8988T (cell line): ENCODE results near the gene IFFO2.

Source experiments
- DNase-seq: peaks from one replicate; pipeline ENCODE4 v3.0.0; 2011

IFFO2 gene

GRCh38 chr1:18934205-18935000, 22.1 kb downstream of the IFFO2 start:
- no peak for DNase-seq

GRCh38 chr1:18932879-18933278, 23.6 kb downstream of the IFFO2 start:
- DNase-seq, result no peak

- no peak for DNase-seq
Observed at GRCh38 chr1:18932387-18932786, 24.1 kb downstream of the IFFO2 start.

- no peak for DNase-seq
Observed at GRCh38 chr1:18931730-18932129, 24.7 kb downstream of the IFFO2 start.

- DNase-seq, result no peak
Observed at GRCh38 chr1:18929686-18930085, 26.8 kb downstream of the IFFO2 start.

GRCh38 chr1:18928985-18929384, 27.5 kb downstream of the IFFO2 start:
- no peak for DNase-seq

- no peak for DNase-seq
Observed at GRCh38 chr1:18928406-18928805, 28.1 kb downstream of the IFFO2 start.

- DNase-seq, result no peak
Observed at GRCh38 chr1:18927654-18928272, 28.7 kb downstream of the IFFO2 start.

- no peak for DNase-seq
Observed at GRCh38 chr1:18927082-18927653, 29.3 kb downstream of the IFFO2 start.

- DNase-seq, result peak; percentile 92
Observed at GRCh38 chr1:18926315-18927081, 30.0 kb downstream of the IFFO2 start.

GRCh38 chr1:18925279-18925678, 31.2 kb downstream of the IFFO2 start:
- DNase-seq, result no peak

- DNase-seq, result no peak
Observed at GRCh38 chr1:18924221-18924691, 32.2 kb downstream of the IFFO2 start.

GRCh38 chr1:18923756-18924211, 32.7 kb downstream of the IFFO2 start:
- DNase-seq, result no peak

GRCh38 chr1:18922848-18923755, 33.4 kb downstream of the IFFO2 start:
- DNase-seq, result no peak

- DNase-seq, result no peak
Observed at GRCh38 chr1:18922319-18922726, 34.2 kb downstream of the IFFO2 start.

GRCh38 chr1:18921516-18922251, 34.8 kb downstream of the IFFO2 start:
- DNase-seq, result no peak

GRCh38 chr1:18920931-18921330, 35.5 kb downstream of the IFFO2 start:
- DNase-seq, result no peak

GRCh38 chr1:18919956-18920355, 36.5 kb downstream of the IFFO2 start:
- DNase-seq, result no peak

- DNase-seq, result no peak
Observed at GRCh38 chr1:18919197-18919905, 37.1 kb downstream of the IFFO2 start.

- no peak for DNase-seq
Observed at GRCh38 chr1:18918417-18918816, 38.1 kb downstream of the IFFO2 start.
